Medulla oblongata (tissue), 1 donor: ENCODE measurements around the gene RGS7.
"Not testable (repeated sequence)": the region's sequence is repeated elsewhere in the genome, so short reads cannot be mapped to it uniquely, and the experiment has no call there.

Experiments used
- DNase-seq: peaks from one replicate; pipeline ENCODE4 v3.0.0-alpha.2; 2015; ENCODE audit errors: extremely low spot score

RGS7 gene

DNA sequence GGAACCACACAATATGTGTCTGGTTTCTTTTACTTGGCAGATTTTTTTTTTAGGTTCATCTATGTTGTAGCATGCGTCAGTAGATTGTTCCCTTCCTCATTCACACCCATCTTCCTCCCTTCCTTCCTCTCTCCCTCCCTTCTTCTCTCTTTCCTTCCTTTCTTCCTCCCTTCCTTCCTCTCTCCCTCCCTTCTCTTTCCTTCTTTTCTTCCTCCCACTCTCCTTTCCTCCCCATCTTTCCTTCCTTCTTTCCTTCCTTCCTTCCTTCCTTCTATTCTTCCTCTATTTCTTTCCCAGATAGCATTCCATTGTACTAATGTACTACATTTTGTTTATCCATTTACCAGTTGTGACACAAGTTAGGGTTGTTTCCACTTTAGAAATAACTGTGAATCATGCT, 218.0 kb downstream of the RGS7 start:
- no peak for DNase-seq

DNA sequence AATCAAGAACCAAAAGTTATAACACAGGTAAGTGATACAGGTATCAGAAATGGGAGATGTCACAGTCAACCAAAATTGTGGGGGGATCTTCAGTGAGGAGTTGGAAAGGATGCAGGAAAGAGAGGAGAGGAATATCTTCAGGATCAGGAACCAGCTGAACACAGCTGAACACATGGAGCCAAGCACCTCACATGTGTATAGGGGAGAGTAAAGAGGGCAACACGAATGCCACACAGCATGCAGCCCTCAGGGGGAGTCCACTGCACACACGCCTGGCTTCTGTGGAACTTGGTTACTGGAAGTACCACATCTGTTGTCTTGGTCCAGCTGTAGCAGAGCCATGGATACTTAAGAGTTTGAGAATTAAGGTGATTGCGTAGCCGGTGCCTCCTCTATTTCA, 218.8 kb downstream of the RGS7 start:
- DNase-seq, result no peak

DNA sequence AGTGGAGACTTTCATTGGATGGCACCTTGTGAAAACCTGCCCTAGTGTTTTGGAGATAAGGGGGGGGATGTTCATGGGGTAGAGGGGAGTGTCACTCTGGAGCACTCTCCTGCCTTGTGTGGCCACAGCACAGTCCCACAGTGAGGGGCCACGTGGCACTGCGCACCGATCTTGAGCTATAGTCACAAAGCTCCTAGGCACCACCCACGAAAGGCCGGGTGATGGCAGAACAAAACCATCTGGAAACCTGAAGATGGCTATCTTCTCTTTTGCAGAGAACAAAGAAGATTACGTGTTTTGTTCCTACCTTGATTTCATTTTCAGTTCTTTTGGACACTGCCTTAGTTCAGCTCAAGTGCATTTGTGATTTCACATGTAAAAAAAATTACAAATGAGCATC, 220.6 kb downstream of the RGS7 start:
- no peak for DNase-seq

DNA sequence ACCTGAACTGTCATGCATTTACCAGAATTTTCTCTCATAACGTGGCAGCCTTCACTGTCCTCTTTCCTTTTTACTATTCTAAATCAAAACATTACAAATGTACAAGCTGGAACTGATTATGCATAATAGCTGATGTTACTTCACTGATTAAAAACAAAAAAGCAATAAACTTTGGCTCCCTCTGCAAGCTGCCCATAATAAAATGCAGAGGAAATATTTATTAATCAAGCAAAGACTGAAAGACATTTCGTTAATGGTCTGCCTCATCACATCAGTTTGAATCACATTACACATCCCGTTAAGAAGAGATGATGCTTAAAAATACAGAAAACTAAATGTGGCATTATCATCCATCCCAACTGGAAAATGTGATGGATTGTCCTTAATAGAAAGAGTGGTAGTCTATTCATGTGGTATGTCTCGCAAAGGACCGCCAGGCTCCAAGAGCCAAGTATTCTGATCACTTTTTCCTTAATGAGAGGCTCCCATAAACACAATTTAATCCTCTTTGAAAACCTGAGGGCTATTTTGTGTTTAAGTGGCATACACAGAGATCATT, 225.3 kb downstream of the RGS7 start:
- DNase-seq, result no peak

DNA sequence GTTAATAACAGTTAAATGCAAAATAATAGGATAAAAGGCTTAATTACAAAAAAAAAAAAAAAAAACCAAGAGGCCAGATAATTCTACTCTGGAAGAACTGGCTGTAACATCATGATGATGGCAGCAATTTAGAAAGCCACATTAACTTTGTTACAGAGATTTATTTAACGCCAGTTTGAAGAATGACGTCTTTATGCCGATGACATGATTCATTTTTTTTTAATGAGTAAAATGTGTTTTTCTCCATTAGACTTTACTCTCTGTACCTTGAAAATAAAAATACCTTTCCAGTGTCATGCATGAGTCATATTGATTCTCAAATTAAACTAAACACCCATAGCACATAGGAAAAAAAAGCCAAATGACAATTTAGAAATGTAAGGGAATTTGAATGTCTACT, 226.1 kb downstream of the RGS7 start:
- DNase-seq, result no peak

DNA sequence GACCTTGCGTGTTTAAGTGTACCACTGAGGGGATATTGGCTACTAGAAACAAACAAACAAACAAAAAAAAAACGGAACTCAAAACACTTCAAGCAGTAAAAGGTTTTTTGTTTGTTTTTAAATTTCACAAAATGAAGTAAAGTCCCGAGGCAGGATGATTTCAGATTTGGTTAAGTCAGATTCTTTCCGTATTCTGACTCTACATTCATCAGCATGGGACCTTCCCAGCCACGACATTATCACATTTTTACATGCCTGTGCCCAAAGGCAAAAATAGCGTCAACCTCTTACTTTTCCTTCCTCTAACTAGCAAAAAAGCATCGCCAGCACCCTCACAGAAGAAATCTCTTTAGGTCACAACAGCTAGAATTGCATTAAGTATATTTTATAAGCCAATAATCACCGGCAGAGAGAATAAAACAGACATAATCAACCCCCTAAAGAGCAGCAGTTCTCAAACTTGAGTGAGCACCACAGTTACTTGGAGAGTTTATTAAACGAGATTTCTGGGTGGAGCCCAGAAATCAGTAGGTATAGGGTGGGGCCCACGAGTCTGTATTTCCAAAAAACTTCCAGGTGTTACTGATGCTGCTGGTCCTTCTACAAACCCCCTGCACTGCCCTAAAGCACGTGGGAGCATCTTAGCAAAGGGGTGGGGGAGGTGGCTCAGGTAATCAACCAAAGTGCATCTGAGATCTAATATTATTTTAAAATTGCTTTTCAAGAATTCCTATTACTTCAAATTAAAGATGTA, 227.6 kb downstream of the RGS7 start:
- DNase-seq, result no peak

DNA sequence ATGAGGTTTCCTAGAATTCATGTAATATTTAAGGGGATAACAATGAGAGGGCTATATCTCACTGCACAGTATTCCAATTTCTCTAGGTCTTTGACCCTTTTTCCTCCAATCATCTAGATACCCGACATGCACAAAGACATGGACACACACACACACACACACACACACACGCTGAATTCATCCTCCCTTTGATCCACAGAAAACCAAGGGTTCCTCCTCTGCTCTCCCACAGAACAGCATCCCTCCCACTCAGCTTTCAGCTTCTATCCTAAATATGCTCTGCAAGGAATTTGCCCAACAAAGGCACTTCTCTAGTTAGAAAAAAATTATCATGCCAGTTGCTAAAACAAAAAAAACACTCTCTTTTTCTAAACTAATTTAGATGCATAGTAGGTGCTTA, 231.7 kb downstream of the RGS7 start:
- no peak for DNase-seq

DNA sequence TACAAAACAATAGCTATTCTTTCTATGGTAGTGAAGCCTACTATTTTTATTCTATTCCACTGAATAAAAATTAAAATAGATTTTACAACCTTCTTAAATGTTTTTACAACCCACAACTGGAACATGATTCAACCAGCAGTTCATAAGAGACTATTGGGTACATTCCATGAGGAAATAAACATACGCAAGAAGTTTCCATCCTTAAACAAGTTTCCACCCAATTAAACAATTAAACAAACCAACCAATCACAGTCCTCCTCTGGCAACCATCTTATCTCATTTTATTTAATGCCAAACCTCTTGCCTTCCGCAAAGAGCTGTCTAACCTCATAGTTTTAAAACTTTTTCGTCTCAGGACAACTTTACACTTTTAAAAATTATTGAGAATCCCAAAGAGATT, 239.0 kb downstream of the RGS7 start:
- no peak for DNase-seq

DNA sequence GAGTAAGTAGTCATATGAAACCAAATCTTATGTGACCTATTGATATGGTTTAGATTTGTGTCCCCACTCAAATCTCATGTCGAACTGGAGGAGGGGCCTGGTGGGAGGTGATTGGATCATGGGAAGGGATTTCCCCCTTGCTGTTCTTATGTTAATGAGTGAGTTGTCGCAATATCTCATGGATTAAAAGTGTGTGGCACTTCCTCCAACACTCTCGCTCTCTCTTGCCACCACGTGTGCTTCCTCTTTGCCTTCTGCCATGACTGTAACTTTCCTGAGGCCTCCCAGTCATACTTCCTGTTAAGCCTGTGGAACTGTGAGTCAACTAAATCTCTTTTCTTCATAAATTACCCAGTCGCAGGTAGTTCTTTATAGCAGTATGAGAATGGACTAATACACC, 241.2 kb downstream of the RGS7 start:
- no peak for DNase-seq

DNA sequence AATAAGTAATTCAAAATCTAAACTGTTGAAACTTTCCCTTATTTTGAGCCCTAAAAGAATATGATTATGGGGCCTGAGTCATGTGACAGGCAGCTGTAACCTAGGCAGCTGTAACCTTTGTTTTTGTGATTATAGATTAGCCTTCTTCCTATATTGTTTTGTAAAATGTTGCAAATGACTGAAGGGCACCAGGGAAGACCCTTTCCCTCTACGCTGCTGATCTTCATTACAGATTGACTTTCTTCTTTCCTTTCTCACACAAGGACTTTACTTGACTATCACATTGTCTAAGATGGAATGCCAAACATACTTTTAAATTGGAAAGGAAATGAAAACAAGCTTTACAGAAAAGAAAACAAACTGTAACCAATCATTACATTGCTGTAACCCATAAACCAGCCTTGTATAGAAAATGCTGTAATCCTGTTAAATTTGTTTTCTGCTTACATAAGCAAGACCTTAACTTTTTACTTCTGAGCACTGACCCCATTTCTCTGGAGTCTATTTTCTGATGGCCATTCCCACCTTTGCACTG, 242.2 kb downstream of the RGS7 start:
- DNase-seq, result no peak

DNA sequence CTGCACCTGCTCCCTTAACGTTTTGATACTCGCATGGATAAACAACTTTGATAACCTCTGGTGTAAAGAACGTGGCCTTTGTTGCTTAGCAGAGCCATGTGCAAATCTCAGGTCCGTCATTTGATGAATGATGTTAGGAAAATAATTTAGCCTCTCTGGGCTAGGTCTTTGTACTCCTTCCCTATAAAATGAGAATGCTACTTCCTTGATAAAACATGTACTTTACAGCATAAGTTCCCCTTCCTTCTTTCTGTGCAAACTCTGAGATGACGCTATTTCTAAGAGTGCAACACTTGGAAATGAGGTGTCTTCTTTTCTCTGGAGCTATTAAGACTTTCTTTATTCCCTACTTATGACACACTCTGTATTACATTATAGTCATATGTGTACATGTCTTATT, 243.4 kb downstream of the RGS7 start:
- no peak for DNase-seq

DNA sequence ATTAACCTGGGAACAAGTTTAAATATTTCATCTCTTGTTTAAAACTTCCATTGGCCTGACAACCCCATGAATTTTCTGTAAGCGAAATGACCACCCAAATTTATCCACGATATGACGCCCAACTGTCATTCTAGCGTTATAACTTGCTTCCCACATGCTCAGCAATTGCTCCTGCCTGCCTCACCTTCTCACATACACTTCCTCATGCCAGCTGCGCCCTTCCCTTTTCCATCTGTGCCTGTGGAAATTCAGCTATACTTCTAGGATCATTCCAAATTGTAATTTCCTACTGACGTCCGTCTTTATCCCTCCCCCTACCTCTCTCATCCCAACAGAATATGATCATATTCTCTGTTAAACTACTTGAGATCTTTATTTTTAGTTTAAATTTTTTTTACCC, 248.0 kb downstream of the RGS7 start:
- no peak for DNase-seq

DNA sequence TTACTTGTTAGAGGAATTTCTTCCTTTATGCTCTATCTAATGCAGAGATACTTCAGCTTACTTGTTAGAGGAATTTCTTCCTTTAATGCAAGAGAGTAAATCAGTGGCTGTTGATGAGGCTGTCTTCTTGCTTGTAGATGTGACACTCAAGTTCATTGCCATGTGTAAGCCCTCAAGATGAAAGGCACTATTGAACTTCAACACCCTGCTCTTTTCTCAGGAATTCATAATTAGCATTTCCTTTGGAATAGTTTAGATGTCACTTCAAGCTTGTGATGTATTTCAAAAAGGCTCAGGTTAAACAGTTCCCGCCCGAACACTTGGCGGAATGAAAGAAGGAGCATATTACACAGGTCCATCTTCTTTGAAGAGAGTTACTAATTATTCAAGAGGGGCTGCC, 251.9 kb downstream of the RGS7 start:
- DNase-seq, result no peak

DNA sequence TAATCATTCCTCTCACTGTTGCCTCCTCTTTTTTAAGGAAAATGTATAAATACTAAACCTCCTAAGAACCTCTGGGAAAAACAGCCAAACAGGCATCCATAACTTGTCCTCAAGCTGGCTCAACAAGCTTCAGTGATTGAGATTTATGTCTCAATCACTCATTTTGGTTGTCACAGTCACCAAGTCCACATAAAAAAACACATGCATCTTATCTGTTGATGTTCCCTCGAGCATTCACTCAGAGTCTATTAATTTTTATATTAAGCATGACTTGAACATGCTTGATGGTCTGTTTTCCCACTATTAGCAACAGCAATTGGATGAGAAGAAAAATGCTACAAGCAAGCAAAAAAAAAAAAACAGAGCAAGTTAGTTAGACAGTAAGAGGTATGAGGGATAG, 254.3 kb downstream of the RGS7 start:
- DNase-seq, result no peak

DNA sequence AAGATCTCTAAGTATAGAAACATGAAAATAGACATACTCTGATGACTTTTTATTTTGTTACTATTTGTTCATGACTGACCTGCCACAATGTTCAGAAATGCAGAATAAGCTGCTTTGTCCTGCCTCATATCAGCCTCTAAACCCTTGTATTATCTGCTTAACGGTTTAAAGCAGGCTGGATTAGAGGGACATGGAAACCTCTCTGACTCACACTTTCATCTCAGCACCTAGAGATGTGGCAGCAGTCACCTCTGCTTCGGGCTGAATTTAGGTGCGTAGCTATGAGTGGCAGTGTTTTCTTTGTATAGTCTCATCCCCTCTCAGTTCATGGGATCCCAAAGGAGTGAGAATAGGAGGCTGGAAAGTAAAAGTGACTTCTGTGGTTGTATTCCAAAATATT, 255.4 kb downstream of the RGS7 start:
- DNase-seq, result no peak

DNA sequence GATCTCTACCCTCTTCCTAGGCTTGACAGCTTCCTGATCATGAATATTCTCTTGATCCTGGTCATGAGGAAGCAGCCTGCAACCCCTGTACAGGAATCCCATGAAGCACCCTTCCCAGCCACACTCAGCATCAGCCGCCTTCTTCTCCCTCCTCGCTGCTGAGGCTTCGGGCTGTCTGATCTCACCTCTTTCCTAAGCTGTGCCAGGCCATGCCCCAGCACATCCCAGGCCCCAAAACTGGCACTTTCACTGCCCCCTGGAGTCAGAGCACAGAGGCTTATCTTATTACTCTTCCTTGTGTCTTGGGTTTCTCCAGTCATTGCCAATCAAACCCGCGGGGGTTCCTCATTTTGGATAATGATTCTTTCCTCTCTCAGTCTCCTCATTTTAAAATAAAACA, 259.5 kb downstream of the RGS7 start:
- DNase-seq, result no peak

DNA sequence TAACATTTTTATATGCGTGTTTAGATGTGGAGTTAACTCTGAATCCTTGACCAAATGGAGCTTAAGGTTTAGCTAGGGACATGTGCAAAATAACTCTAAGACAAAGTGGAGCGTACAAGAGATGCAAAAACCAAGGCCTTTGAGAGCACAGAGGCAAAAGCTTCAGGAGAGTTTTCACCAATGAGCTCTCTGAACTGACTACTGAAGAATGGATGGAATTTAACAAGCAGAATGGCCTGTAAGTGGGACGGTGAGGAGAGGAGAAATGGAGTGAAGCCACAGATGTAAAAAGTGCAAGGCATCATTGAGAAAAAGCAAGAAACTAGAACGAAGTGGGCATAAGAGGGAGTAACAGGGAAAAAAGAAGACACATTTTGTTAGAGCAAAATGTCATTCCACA, 260.0 kb downstream of the RGS7 start:
- DNase-seq, result no peak

DNA sequence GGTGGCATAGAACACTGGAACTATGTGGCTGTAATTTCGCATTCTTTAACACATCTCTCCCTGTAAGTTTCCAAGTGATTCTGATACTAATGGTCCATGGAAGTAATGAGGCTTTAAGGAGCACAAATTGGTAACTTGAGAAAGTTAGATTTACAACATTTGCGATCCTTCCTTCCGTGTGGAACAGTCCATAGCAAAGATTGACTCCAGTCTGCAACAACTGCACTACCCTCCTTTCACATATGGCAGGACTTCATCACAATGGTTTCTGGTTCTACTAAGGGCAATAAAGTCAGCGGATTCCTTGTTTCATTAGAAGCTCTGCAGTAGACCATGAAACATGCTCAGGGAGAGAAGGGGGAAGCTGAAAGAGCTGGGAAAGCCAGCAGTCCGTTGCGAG, 261.2 kb downstream of the RGS7 start:
- no peak for DNase-seq

DNA sequence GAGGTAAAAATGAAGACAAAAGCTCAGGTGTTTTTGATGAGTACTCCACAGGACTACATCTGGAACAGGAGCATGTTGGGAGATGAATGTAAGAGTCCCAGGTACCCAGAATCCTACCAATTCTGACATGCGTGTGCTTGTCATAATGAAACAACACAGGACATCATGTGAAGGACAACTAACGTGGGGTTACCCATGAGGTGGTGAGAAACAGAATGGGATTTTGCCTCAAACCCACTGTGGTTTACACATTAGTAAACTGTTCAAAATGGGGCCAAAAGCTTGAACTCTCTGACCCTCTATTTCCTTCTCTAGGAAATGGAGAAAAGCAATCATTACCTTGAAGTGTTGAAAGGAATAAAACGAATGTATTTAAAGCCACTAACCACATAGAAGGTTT, 266.2 kb downstream of the RGS7 start:
- DNase-seq, result no peak

DNA sequence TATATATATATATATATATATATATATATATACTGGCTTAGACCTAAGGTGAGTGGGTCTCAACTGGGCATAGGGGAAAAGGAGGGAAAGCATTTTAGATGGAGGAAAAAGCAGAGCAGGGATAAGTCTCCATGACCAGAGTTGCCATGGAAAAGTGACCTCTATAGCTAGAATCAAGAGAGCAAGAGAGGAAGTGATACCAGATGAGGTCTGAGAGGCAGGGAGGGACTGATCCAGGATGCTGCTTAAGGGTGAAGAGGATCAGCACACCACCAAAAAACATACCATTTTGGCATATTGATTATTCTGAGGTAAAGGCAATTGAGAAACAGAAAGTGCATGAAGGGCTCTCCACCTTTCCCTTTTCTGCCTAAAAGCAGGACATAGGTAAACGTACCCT, 267.9 kb downstream of the RGS7 start:
- DNase-seq, result not testable (repeated sequence)

DNA sequence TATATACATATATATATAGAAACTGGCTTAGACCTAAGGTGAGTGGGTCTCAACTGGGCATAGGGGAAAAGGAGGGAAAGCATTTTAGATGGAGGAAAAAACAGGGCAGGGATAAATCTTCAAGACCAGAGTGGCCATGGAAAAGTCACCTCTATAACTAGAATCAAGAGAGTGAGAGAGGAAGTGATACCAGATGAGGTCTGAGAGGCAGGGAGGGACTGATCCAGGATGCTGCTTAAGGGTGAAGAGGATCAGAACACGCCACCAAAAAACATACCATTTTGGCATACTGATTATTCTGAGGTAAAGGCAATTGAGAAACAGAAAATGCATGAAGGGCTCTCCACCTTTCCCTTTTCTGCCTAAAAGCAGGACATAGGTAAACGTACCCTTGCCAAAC, 268.9 kb downstream of the RGS7 start:
- not testable (repeated sequence) for DNase-seq

DNA sequence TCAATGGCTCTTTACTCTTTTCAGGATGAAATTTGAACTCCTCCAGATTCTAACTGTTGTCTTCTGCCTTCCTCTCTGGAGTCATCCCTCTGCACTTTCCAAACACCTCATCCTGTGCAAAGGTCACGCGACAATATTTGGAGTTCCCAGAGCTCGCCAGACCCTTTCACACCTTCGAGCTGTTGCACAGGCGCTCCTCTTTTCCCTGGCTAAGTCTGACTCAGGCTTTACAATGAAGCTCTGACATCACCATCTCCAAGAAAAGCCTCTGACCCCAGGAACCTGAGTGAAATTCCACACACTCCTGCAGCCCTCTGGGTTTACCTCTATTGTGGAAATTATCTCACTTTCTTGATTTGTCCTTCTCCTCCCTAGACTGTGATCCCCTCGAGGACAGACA, 270.3 kb downstream of the RGS7 start:
- no peak for DNase-seq

DNA sequence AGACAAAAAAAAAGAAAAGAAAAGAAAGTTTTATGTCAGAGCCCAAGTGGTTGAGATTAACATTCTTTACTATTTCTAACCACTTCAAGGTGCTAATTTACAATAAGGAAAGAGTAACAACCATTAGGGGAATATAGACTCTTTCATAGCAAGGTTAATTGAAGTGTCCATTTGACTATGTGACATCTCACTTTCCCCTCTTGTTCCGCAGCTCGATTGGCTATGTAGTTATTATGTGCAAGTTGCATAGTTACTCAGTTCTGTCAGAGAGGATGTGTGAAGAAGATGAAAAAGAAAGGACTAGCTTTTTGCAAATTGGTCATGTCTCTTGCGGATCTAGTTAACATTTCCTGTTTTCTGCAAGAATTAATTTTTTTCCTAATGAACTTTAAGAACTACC, 273.7 kb downstream of the RGS7 start:
- DNase-seq, result no peak

DNA sequence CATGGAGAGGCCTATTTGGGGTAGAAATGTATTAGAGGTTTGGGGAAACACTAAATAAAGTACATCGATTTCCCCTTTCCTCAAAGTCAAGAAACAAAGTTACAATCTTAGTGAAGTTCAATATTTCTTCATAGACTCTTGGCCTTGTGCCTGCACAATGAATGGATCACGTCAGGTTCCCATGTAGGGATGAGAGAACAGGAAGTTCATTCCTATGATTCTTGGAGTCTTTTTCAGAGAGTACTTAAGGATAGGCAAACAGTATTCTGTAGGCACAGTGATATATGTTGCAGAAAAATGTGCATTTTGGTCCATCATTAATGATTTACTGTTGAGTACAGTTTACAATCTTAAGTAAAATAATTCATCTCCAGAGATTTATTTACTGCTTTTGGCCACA, 275.5 kb downstream of the RGS7 start:
- DNase-seq, result no peak
